Measurements from ENCODE around the gene CAVIN1.
"Not testable (repeated sequence)": the region's sequence is repeated elsewhere in the genome, so short reads cannot be mapped to it uniquely, and the experiment has no call there.

The CAVIN1 gene

DNA sequence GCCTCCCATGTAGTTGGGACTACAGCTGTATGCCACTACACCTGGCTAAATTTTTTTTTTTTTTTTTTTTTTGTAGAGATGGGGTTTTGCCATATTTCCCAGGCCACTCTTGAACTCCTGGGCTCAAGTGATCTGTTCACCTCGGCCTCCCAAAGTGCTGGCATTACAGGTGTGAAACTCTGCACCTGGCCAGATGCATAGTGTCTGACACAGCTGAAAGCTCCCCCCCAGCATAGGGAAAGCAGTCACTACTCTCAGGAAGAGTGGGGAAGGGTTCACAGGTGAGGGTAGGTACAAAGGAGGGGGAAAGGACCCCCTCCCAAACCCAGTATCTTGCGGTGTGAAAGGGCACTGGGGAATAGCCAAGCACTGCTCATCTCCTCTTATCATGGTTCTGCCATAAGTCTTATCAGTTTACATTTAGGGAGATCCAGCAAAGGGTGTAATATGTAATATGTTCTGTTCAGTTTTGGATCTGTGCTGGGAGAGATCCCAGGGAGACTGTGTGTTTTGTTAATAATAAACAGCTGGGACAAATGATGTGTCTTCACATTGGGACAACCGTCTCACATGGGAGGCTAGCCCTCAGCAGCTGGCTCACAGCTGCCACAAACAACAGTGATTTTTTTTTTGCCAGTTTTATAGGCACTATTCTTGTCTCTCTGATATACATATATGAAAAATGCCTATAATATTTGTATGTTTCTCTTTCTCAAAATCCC is 6.8 kb upstream of the CAVIN1 start:
- no peak for DNase-seq

DNA sequence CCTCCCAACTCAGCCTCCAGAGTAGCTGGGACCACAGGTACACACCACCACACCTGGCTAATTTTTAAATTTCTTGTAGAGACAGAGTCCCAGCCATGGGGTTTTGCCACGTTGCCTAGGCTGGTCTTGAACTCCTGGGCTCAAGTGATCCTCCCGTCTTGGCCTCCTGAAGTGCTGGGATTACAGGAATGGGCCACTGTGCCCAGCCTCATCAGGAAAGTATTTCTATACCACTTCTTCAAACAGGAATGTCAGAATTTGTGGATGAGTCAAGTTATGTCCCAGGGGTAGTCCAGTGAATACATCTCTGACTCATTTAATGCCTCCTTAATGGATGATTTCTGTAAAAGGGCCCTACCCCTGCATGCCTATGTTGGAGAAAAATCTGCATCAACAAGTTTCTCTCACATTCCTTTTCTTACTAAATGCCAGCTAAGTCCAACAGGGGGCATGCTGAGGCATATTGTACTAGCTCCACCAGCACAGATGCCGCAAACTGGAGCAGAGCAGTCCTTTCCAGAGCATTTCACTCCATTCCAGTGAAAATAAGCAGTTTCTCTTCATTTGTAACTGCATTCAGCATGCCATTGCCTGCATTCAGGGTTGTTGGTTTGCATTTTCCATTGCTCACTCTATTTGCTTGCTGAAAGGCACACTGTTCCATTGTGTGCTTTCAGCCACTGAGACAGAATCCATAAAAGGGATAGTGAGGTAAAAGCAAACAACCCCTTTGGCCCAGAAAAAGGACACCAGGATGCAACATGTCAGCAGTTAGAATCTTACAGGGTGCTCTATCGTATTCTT is 5.3 kb upstream of the CAVIN1 start:
- no peak for DNase-seq

- no peak for DNase-seq
Observed at GRCh38 chr17:42424991-42425610, 2.0 kb upstream of the CAVIN1 start.

- DNase-seq, result no peak
Observed at GRCh38 chr17:42423766-42424165, 710 bp upstream of the CAVIN1 start.

DNA sequence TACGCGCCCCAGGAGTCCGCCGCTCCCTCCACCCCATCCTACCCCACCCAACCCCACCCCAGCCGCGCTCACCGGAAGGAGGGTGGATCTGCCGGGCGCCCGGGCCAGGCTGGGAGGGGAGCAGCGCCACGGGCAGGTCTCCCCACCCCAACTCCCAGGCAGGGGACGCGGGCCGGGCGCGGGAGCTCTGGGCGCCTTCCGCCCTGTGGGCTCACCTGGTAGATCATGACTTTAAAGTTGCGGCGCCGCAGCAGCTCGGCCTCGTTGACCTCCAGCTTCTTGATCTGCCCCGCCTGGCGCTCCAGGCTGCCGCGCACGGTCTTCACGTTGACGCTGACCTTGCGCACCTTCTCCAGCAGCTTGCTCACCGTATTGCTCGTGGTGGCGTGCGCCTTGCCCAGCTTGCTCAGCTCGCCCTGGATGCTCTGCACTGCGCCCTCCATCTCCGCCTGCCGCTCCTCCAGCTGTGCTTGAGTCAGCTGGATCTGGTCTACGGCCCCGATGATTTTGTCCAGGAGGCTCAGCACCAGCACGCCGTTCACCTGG is 571 bp downstream of the CAVIN1 start:
- DNase-seq, result no peak

GRCh38 chr17:42421507-42422338 is 1.3 kb downstream of the CAVIN1 start:
- no peak for DNase-seq

DNA sequence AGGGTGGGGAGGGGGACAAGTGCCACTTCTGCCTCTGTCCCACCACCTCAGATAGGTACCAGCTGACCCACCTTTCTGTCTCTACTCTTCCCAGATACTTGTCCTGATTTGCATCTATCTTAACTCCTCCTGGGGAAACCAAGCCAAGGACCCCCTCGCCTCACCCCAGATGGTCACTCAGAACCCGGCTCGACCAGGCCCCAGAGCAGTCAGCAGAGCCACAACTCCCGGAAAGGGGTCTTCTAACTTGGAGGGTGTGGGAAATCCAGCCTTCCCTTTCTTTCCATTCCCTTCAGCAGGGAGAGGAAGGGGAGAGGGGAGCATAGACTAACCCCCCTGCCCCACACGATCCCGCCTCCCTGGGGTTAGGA is 1.9 kb downstream of the CAVIN1 start:
- DNase-seq, result no peak

GRCh38 chr17:42417981-42418380 is 5.1 kb downstream of the CAVIN1 start:
- DNase-seq, result not testable (repeated sequence)

DNA sequence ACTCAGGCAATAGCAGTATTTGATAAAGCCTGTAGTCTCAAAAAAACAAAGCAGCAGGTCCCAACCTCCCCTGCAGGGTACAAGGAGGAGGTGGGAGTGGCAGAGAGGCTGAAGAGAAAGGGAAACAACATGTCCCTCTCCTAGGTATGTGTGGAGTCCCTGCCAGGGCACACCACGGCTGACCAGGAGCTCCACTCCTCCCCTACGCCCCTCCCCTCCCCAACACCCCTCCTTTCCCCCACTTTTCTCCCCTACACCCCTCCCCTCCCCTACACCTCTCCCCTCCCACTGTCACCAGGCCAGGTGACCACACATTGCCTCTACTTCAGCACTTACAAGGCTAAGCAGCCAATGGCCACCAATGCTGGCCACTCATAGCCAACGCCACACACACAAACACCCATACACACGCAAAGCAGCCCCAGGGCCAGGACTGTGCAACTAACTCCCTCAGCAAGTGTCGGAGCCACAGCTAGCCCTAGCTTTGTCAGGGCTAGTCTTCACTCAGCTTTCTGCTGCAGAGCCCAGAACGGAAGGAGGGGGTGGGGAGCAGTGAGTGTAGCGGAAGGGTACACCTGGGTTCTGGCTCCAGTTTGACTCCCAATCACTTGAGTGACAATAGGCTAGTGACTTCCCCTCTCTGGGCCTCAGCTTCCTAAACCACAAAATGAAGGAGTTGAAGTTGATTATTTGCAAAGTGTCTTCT is 8.2 kb downstream of the CAVIN1 start:
- no peak for DNase-seq

- DNase-seq, result no peak
Observed at GRCh38 chr17:42413464-42414040, 9.5 kb downstream of the CAVIN1 start.

DNA sequence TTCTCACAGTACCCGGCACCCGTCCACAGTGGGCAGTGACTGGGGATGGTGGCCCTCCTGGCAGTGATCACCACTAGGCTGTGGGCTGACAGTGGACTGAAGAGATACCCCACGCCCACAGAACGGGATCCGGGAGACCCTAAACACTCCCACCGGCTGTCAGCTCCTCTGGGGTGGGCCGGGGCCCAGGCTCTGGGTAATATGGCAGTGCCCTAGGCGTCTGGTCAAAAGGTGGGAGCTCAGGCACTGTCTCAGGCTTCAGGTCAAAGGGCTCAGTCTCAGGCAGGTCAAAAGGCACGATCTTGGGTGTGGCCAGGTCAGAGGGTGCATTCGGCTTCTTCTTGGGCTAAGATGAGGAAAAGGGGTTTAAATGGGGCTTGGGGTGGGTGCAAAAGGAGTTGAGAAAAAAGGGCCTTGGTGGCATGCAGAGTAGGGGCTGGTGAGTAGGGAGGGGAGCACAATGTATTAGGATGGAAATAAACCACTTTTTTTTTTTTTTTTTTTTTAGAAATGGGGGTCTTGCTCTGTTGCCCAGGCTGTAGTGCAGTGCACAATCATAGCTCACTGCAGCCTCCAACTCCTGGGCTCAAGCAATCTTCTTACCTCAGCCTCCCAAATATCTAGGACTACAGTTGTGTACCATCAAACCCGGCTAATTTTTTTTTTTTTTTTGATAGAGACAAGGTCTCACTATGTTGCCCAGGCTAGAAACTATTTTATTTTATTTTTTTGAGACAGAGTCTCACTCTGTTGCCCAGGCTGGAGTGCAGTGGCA is 11.0 kb downstream of the CAVIN1 start:
- DNase-seq, result no peak

DNA sequence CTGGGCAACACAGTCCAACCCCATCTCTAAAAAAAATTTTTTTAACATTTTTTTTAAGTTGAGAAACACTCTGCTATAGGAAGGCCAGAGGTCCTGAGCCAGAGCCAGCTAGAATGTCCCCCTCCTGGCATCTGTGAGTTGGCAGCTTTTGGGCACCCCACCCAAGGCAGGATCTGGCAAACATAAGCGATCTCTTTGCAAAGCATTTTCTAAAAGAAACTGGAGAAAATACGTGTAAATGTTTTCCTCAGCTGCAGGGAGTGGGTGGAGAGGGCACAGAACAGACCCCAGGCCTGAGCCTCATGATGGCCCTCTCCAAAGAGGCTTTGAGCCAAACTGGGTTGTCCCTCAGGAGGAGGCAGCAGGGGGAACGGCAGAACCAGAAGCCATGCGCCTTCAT is 11.7 kb downstream of the CAVIN1 start:
- DNase-seq, result no peak

DNA sequence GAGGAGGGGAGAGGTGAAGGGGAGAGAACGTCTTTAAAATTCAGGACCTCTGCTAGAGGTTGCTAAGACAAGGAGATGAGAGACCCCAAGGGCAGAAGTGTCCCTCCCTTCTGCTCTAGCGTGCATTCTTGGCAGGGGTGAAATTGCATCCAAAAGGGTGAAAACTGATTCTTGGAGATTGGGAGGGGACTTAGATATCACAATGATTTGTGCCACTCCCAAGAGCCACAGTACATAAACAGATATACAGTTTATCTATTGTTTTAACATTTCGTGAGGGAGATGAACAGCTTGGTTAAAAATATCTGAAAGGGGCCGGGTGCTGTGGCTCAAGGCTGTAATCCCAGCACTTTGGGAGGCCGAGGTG is 12.8 kb downstream of the CAVIN1 start:
- no peak for DNase-seq

DNA sequence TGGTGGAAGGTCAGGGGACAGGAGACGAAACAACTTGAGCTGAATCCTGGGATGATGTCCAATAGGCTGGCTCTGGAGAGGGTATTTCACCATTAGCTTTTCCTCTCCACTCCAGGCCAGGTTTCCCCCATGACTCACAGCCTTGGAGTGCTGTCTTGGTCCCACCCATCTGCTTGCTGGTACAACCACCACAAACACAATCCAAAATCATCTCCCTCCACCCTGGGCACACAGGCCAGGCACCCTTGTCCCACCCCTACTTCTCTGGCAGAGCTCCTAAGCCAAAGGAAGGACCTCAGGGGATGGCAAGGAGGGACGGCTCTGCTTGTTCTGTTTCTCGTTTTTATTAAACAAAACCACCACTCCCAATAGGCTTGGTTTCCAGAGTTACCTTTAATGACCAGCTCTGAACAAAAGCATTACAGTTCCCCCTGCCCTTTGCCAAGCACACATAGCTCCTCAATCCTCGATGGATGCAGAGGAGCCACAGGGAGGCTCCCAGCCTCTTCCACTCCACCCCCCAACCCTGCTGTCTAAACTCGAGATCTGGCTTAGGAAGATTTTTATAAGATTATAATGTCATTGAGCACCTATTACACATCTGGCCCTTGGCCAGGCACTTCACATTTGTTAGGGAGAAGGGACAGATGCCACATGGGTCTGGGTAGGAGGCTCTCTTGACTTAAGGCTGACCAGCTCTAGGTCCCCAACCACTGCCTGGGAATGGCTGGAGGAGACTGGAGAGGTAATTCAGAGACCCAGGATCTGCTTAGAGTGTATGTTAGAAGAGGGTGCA is 13.3 kb downstream of the CAVIN1 start:
- no peak for DNase-seq

DNA sequence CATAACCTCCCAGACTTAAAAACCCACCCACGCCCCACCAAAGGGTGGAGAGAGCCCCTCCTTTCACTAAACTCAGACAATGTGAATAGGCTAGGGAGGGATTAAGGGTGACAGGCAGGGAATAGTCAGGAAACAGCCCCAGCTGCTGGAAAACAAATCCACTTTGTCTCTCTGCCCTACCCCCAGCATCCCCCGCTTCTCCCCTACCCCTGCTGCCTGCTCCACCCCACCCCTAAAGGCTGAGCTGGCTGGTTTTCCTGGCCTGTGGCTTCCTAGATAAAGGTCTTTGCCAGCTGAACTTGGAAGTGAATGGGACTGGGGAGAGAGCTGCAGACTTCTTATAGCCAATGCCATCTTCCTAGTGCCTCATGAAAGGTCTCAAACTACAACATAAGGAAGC is 15.0 kb downstream of the CAVIN1 start:
- DNase-seq, result no peak

GRCh38 chr17:42407289-42407836 is 15.7 kb downstream of the CAVIN1 start:
- DNase-seq, result no peak

GRCh38 chr17:42406615-42407288 is 16.3 kb downstream of the CAVIN1 start:
- DNase-seq, result no peak

DNA sequence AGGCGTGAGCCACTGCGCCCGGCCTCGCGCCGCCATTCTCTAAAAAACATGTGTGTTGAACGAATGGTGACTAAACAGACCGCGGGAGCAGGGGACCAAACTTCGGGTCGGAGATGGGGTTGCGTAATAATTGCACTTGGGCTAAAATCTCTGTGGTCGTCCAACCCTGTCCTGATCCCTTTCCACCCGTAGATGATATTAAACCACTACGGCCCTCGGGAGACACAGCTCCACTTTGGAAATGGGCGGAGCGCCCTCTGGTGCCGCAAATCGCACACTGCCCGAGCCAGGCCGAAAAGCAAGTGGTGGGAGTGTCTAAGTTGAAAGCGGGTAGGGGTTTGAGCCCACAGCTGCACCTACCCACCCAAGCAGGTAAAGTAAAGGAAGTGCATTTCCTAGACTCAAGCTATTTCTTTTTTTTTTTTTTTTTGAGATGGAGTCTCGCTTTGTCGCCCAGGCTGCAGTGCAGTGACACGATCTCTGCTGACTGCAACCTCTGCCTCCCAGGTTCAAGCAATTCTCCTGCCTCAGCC is 17.0 kb downstream of the CAVIN1 start:
- peak; percentile 34 to 43 for DNase-seq

DNA sequence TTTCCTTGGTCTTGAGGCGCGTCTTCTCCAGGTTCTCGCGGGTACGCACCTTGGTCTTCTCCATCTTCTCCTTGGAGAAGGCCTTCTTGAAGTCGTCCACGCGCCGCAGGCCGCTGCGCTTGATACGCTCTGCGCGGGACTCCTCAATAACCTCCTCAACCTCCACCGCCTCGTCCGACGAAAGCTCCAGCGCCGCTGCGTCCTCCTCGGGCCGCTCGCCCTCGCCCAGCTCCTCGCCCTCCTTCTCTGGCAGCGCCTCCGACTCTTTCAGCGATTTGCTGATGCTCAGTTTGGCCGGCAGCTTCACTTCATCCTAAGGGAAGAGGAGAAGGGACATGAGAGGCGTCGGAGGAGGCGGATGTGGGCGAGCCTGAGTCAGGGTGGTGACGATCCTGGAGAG is 18.0 kb downstream of the CAVIN1 start:
- no peak for DNase-seq
